GM19328 (cell line): Measurements from ENCODE around the gene WDR70.
"Not testable (repeated sequence)": the region's sequence is repeated elsewhere in the genome, so short reads cannot be mapped to it uniquely, and the experiment has no call there.

Experiments
- ATAC-seq: cut with Tn5 transposase; IDR thresholded peaks from one replicate; pipeline ENCODE4 v1.9.1; 2021; ENCODE audit warnings: mild to moderate bottlenecking, moderate library complexity; ENCODE audit not compliant: unreplicated experiment

Gene WDR70

DNA sequence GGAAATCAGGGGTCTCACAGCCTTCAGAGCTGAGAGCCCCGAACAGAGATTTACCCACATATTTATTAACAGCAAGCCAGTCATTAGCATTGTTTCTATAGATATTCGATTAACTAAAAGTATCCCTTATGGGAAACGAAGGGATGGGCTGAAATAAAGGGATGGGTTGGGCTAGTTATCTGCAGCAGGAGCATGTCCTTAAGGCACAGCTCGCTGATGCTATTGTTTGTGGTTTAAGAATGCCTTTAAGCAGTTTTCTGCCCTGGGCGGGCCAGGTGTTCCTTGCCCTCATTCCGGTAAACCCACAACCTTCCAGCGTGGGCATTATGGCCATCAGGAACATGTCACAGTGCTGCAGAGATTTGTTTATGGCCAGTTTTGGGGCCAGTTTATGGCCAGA is 74.1 kb downstream of the WDR70 start:
- ATAC-seq = not testable (repeated sequence)

DNA sequence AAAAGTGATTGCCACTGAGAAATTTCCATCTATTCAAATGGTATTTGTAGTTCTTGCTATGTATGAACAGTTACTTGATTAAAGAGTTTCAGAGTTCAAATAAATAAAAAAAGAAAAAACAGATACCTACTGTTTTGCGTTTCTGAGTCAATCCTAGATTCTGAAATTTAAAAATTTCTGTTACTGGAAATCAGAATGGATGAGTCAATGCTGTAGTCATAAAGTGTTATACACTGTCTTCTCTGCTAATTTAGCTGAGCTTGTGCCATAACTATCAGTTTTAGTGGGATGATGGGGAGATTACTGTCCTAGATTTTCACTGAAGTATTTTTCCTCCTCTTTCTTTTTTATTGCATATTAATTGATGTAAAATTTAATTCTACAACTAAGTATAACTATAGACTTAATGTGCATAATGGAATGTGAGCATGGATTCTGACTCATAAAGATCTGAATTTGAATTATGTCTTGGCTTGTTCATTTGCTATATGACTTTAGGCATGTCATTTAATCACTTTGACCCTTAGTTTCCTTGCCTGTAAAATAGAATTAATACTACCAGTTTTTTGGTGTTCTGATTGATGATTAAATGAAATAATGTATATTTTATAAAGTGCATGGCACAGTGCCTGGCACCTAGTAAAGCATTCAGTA is 75.4 kb downstream of the WDR70 start:
- ATAC-seq = not testable (repeated sequence)

GRCh38 chr5:37463191-37464051 is 84.3 kb downstream of the WDR70 start:
- not testable (repeated sequence) for ATAC-seq

GRCh38 chr5:37464581-37464980 is 85.5 kb downstream of the WDR70 start:
- not testable (repeated sequence) for ATAC-seq

DNA sequence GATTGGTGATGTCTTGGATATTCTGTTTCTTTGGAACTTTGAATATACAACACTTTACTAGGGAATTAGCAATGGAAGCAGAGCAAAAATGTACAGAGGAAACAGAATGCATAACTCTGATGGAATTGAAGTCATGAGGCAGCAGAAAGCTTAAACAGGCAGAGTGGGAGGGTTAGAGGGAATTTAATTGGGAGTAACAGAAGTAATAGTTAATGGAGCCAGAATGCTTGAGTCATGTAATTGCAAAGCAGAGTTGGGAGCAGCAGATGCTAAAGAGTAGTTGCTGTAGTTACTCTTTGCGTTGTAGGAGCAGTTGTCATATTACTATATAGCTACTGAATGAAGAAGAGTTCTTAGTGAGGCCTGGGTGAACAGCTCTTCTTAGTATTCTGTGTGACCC is 90.3 kb downstream of the WDR70 start:
- ATAC-seq = not testable (repeated sequence)

DNA sequence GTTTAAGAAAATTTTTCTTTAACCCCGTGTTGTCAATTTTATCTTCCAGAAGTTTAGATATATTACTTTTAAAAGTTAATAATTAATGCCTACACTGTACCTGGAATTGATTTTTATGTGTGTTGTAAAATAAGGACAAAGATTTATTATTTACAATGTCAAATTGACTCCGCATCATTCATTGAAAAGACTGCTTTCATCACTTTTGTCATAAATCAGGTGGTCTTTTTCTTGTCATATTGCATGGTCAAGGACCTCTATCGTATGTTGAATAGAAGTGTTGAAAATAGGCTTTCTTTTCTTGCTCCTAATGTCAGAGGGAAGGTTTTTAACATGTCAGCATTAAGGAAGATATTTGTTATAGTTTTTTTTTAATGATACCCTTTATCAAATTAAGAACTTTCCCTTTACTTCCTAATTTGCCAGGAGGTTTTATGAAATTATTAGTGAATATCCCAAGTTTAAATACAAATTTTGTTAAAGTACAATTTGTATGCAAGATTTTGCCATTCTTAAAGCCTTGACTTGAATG is 92.6 kb downstream of the WDR70 start:
- no peak for ATAC-seq

DNA sequence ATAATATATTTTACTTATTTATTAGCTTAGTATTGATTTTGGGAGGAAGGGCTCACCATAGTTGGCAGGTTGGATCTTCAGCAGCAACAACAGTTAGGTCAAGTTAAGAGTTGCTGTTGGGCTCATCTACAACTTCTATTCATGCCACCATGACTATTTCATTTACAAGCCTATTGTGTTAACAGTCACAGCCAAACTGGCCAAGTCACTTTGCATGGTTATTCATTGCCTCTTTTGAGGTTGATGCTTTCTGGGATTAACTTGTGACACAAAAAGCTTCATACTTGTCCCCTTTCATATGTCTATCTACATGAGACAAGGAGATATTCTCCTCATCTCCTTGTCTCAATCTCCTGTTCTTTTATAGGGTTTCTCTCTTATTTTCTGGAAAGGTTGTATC is 98.3 kb downstream of the WDR70 start:
- ATAC-seq = no peak

DNA sequence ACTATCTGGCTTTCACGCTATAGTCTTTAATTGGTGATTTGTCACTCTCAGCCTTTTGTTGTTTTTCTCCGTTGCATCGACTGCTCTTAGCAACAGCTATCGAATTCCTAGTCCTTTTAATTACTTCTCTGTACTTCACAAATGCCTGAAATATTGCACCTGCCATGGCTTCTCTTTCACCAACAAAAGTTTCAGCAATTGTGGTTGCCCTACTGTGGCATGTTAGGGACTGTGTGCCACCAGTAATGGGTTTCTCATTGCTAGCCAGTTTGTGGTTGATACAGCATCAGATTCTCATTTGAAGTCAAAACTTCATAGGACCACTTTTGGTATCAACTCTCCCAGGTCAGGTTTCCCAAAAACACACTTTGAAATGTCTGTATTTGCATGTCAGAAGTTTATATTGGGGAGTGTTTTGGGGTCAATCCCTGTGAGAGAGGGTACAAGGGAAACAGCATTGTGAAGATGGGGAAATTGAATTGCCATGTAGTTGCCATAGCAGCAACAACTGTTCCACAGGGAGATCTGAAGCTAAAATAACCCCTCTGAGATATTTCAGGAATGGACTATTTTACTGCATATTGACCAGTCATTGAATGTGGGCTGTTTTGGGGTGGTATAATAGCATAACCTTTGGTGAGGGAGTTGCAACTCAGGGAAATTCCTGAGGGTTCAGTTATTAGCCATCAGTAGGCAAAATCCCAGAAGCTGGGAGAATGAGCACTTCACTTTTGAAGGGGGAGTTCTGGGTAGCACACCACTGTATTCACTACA is 99.2 kb downstream of the WDR70 start:
- ATAC-seq = no peak

GRCh38 chr5:37481395-37481794 is 102.3 kb downstream of the WDR70 start:
- not testable (repeated sequence) for ATAC-seq

DNA sequence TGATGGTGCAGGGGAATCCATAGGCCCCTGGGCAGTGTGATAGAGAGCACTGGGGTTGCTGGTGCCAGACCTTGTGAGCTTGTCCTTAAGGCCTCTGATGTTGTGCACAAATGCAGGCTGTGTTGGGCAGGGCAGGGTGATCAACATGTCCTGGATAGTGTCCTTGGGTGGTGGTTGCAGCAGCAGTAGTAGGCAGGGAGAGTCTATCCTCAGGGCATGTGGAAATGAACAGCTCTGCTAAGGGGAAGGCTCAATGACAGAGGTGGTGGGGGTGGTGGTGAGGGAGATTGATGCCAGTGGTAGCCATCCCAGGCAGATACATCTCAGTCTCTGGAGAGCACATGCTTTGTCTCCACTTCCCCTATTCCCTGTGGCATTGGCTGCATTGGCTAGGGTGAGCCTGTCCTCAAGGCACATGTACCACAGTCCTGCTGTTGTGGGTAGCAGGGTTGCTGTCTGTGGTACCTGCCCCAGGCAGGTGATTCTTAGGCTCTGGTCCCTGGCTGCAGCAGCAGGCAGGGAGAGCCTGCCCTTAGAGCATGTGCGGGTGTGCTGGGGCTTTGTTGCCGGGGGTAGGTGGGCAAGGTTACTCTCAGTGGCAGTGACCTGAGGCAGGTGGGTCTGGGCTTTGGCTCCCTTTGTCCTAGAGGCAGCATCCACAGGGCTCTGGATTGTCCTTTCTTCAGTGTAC is 111.1 kb downstream of the WDR70 start:
- ATAC-seq = no peak

DNA sequence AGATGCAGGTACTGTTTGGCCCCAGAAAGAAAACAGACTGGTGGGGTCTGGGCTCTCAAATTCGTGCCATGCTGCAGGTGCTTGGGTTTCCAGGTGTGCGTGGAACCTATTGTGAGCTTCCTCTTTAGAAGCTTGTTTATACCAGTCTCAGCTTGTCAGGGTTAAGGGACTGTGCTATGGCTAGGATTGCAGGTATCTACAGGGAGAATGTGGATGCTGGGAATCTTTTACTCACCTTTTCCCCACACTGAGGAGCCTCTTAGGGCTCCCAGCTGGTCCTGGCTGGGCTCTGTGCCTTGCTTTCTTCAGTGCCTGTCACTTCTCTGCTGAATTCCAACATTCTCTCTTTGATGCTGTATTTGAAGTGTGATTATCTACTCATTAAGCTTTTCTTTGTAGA is 111.8 kb downstream of the WDR70 start:
- ATAC-seq = no peak

DNA sequence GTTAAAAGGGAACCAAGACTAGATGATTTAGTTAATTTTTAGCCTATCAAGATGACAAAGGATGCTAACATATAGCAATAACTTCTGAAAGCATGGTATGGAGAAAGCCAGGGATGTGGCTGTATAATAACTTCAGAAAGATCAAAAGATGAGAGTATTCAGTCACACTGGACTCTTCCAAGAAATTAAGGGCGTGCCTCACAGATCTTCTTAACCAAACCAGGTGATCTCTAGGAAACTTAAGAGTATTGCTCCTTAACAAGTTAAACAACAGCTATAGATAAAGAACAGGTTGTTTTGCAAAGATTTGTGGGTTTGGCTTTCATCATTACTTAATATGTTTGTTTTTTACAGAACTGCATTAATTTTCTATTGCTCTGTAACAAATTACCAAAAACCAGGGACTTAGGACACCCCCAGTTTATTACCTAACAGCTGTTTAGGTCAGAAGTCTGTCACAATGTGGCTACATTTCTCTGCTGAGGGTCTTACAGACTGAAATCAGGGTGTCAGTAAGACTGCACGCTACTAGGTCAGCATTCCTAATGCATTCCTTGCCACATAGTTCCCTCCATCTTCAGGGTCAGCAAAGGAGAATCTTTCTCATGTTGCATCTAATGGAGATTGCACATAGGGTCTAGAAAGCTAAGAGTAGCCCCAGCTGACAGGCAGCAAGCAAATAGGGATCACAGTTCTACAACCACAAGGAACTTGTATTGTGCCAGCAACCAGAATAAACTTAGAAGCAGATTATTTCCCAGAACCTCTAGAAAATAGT is 113.8 kb downstream of the WDR70 start:
- no peak for ATAC-seq

GRCh38 chr5:37494756-37495155 is 115.6 kb downstream of the WDR70 start:
- no peak for ATAC-seq

- ATAC-seq = no peak
These were observed 116.1 kb downstream of the WDR70 start for GRCh38 chr5:37495210-37495609.

- ATAC-seq = no peak
These were observed 116.7 kb downstream of the WDR70 start for GRCh38 chr5:37495668-37496347.

GRCh38 chr5:37496902-37497445 is 117.9 kb downstream of the WDR70 start:
- no peak for ATAC-seq

DNA sequence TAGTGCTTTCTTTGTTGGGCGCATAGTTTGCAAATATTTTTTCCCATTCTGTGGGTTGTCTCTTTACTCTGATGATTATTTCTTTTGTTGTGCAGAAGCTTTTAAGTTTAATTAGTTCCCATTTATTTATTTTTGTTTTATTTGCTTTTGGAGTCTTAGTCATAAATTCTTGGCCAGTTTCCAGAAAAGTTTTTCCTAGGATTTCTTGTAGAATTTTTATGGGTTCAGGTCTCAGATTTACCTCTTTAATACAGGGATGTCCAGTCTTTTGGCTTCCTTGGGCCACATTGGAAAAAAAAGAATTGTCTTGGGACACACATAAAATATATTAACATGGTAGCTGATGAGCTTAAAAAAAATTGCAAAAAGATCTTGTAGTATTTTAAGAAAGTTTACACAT is 122.0 kb downstream of the WDR70 start:
- no peak for ATAC-seq

DNA sequence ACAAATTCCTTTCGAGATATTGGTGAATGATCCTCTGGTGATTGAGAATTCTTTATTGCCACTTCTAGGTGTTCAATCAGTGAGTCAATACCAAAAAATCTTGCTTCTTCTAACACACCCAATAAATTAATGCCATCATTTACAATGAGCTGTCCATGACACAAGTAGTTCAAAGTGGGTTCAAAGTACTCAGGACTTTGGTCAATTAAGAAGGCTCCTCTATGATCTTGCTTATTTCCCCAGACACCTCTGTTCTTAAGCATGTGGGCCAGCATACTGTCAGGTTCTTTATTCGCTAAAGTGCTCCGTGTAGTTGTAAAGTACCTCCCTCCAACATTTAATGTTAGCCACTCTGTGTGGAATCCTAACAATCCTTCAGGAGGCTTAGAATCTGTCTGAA is 127.1 kb downstream of the WDR70 start:
- no peak for ATAC-seq

DNA sequence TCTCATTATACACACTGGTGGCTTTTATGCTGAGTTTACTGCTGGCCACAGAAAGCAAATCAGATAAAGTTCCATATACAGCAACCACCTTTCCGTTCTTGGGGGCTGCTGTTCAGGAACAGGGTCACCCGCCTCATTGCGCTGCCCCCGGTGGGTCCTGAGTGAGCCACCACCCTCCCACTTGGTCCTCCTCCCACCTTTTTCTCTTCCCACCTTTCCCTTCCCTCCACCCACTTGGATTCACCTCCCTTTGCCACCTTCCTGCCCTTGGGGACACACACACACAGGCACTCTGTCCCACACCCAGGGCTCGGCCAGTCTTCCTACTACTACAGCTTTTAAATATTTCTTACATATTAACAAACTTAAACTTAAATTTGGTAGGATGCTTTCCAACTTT is 127.6 kb downstream of the WDR70 start:
- ATAC-seq = no peak
